ENCODE results near the gene STON2. TPM values are rescaled to one million over a fixed set of nuclear protein-coding genes. Genes with fewer than 3 reads are reported as not detected.

STON2 gene
- total RNA-seq, 2 donors from 2014 or later: 8.6 to 14.1 TPM

DNA sequence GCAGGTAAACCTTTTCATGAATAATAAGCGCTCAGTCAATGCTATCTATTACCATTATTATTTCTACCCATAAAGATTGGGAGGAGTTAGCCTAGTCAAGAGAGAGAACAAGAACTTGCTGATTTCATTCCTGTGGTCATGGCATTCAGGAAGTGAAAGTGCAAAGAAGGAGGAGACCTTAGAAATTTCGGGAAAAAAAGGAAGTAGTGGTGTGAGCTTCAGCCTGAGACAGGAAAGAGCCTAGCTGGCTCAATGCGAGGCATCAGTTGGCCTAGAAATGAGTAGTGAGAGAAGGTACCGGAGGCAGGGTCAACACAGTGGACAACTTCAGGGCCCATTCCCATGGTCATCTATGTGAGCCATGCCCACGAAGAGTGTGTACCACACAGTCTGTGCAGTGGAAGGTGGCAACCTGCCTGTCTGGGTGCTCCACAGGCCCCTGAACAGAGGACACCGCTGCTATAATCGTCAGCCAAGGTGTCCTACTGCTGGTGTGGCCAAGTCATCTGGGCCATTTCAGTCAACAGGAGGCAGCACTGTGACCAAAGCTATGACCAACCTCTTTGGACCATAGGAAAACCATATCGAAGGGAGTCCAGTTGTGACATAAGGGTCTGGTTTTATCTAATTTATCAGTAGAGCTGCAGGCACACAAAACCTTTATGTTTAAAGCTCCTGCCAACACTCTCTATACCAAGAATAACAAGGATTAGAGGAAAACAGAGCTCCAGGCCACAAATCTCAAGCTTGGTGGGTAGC, 16.2 kb upstream of the STON2 start:
- no peak overlapping the region for H3K4me3 ChIP-seq
- H3K27me3 ChIP-seq: no peaks in the 10 kb centered on the region
- H3K27ac ChIP-seq: no peak overlapping the region
- H3K9me3 ChIP-seq: no peaks in the 10 kb centered on the region
- TF ChIP-seq, protein P1, sequence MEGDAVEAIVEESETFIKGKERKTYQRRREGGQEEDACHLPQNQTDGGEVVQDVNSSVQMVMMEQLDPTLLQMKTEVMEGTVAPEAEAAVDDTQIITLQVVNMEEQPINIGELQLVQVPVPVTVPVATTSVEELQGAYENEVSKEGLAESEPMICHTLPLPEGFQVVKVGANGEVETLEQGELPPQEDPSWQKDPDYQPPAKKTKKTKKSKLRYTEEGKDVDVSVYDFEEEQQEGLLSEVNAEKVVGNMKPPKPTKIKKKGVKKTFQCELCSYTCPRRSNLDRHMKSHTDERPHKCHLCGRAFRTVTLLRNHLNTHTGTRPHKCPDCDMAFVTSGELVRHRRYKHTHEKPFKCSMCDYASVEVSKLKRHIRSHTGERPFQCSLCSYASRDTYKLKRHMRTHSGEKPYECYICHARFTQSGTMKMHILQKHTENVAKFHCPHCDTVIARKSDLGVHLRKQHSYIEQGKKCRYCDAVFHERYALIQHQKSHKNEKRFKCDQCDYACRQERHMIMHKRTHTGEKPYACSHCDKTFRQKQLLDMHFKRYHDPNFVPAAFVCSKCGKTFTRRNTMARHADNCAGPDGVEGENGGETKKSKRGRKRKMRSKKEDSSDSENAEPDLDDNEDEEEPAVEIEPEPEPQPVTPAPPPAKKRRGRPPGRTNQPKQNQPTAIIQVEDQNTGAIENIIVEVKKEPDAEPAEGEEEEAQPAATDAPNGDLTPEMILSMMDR (IDR thresholded peaks at IDR 0.05): no peak
- H3K4me1 ChIP-seq: no peaks in the 10 kb centered on the region
- no peak for DNase-seq (ENCODE audit: low spot score)
- no peaks in the 10 kb centered on the region for H3K36me3 ChIP-seq

DNA sequence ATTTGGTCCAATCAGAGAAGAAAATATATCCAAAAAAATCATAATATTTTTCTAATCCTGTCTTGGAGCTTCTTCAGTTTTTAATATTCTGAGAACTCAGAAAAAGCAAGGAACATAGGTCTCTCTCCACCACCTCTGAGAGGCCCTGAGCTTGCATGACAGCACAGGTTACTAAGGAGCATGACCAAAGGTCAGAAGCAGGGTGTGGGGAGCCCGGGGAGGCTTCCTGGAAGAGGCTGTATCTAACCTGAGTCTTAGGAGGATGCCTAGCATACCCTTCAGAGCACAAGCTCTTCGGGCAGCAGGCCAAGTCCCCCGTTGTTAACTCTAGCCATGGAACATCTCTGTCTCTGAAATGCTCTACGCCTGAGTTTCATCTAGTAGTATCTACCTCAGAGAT, 15.7 kb upstream of the STON2 start:
- no peak for DNase-seq (ENCODE audit: low spot score)
- Histone ChIP-seq H3K4me3 (no peak overlapping the region), H3K36me3 (no peaks in the 10 kb centered on the region), H3K27ac (no peak overlapping the region), H3K27me3 (no peaks in the 10 kb centered on the region), H3K4me1 (no peaks in the 10 kb centered on the region), H3K9me3 (no peaks in the 10 kb centered on the region)
- TF ChIP-seq, protein P1 (IDR thresholded peaks at IDR 0.05): no peak

DNA sequence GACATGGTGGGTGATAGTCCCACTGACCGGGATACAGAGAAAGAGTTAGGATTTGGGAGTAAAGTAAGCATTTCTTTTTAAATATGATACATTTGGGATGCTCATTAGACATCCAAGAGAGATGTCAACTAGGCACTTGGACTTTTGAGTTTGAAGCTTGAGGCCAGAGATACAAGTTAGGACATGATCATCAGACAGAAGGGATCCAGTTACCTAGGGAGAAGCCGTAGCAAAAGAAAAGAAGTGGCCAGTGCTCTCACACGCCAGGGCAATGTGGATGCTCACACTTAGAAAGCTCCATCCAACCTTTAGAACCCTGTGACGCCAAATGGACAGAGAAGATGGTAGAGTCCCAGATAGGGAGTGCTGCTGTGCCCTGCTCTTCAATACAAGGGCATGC, 14.0 kb upstream of the STON2 start:
- Histone ChIP-seq H3K4me3 (no peak overlapping the region), H3K27ac (no peak overlapping the region), H3K27me3 (no peaks in the 10 kb centered on the region), H3K9me3 (no peaks in the 10 kb centered on the region), H3K4me1 (no peaks in the 10 kb centered on the region), H3K36me3 (no peaks in the 10 kb centered on the region)
- DNase-seq (ENCODE audit: low spot score): no peak
- TF ChIP-seq, protein P1 (IDR thresholded peaks at IDR 0.05): no peak

DNA sequence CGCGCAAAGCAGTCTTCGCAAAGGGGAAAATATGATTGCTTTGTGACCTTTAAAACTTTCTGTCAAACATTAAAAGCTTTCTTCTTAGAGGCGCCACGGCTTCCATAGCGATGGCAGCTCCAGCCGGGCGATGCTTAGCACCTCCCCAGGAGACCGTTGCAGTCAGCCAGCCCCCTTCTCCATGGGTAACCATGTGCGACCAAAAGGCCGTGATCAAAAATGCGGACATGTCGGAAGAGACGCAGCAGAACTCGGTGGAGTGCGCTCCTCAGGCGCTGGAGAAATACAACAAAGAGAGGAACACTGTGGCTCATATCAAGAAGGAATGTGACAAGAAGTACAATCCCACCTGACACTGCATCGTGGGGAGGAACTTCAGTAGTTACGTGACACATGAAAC, 12.7 kb upstream of the STON2 start:
- Histone ChIP-seq H3K4me3 (no peak overlapping the region), H3K9me3 (no peaks in the 10 kb centered on the region), H3K36me3 (no peaks in the 10 kb centered on the region), H3K27me3 (no peaks in the 10 kb centered on the region), H3K27ac (no peak overlapping the region), H3K4me1 (no peaks in the 10 kb centered on the region)
- TF ChIP-seq, protein P1 (IDR thresholded peaks at IDR 0.05): no peak
- DNase-seq (ENCODE audit: low spot score): no peak

DNA sequence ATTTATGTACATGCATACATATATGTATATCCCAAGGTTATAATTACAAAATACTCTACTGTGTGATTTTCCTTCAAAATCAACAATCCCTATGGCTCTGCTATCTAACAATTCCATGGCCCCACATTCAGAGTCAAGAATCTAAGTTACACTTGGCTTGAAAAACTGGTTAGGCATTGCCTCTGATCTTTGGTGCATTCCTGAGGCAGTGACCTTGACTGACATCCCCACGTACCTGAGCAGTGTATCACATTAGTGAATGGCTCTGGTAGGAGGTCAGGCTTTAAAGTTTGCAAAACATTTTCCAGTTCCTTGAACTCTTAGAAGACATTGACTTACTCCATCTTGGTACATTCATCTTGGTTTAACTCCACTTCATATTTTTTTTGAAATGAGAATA, 8.5 kb upstream of the STON2 start:
- no peak for DNase-seq (ENCODE audit: low spot score)
- H3K4me3 ChIP-seq: no peak overlapping the region
- H3K4me1 ChIP-seq: no peaks in the 10 kb centered on the region
- TF ChIP-seq, protein P1 (IDR thresholded peaks at IDR 0.05): no peak
- no peaks in the 10 kb centered on the region for H3K9me3 ChIP-seq
- H3K27ac ChIP-seq: no peak overlapping the region
- no peaks in the 10 kb centered on the region for H3K36me3 ChIP-seq
- no peaks in the 10 kb centered on the region for H3K27me3 ChIP-seq

DNA sequence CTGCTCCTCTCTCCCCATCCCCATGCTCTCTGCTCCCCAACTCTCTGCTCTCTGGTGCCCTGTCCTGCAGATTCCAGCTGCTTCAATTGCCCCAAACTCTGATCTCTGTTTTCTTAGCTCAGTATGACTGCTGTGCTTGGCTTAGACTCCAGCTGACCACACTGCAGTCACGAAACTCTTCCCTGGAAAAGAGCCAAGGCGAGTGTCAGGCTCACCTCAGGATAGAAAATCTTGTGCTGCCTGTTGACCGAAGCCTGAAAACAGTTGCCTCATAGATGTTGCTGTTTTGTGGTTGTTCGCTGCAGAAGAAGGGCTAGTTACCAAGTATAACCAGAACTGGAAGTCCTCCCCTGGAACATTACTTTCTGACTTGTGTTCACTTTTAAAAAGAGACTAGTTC, 6.7 kb upstream of the STON2 start:
- Histone ChIP-seq H3K27ac (no peak overlapping the region), H3K4me1 (no peaks in the 10 kb centered on the region), H3K27me3 (no peaks in the 10 kb centered on the region), H3K9me3 (no peaks in the 10 kb centered on the region), H3K36me3 (no peaks in the 10 kb centered on the region), H3K4me3 (no peak overlapping the region)
- DNase-seq (ENCODE audit: low spot score): no peak
- TF ChIP-seq, protein P1 (IDR thresholded peaks at IDR 0.05): no peak
